ENCODE measurements around the gene TAAR8.

DNA sequence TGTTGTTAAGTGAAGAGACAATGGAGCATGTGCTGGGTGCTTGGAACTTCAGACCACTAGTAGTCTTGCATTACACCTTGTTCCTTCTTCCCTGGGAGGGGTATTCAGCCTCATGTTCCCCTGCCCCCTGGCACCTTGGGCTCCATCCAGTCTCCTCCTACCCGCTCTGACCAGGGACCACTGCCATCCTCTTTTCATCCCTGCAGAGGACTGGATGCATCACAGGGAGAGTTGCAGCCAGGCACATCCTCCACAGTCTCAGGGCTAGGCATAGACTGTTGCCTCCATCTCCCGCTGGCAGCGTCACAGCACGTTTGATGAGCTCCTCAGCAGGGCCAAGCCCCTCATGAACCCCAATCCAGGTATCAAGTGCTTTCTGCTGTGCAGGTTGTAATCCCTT lies 1.3 kb upstream of the TAAR8 start:
- TF ChIP-seq CTCF (IDR thresholded peaks at IDR 0.05) (no peak), POLR2A (IDR thresholded peaks at IDR 0.05) (no peak)

Data from esophagus squamous epithelium (tissue), 4 donors.